Transverse colon (tissue), 4 donors: ENCODE data around the gene ZDHHC14. TPM values are rescaled to one million over a fixed set of nuclear protein-coding genes. Genes with fewer than 3 reads are reported as not detected.
A peak's percentile ranks its signal among the peaks of the same experiment; 100 is the strongest.
"Not testable (repeated sequence)": the region's sequence is repeated elsewhere in the genome, so short reads cannot be mapped to it uniquely, and the experiment has no call there.

ENCODE experiments used
- DNase-seq: peaks from one replicate; pipeline ENCODE4 v3.0.0-alpha.2; 2019
- H3K27ac ChIP-seq, 4 donors: fragments of 200-600 bp; sonication (generic); 2 replicates each; pipeline ENCODE4 v1.5.1; 2016 to 2018; ENCODE audit warnings: inconsistent platforms in 4 of 4
- H3K27me3 ChIP-seq: fragments of 200-600 bp; sonication (generic); 2 replicates; pipeline ENCODE4 v1.5.1; 2017; ENCODE audit warnings: inconsistent platforms
- H3K36me3 ChIP-seq, 4 donors: fragments of 200-600 bp; sonication (generic); 2 replicates each; pipeline ENCODE4 v1.5.1; 2017 to 2019; ENCODE audit warnings: inconsistent platforms in 4 of 4
- H3K4me1 ChIP-seq, 4 donors: fragments of 200-600 bp; sonication (generic); 2 replicates each; pipeline ENCODE4 v1.5.1; 2017 to 2020; ENCODE audit warnings: inconsistent platforms in 4 of 4
- H3K4me3 ChIP-seq, 4 donors: fragments of 200-600 bp; sonication (generic); 1 replicate in 1 of 4; 2 replicates in 3 of 4; pipeline versions ENCODE4 v1.5.1 to v1.6.1; 2017 to 2019; ENCODE audit warnings: inconsistent platforms in 4 of 4
- H3K9me3 ChIP-seq, 2 donors: fragments of 200-600 bp; sonication (generic); 2 replicates each; pipeline ENCODE4 v1.5.1; 2017 to 2019; ENCODE audit warnings: inconsistent platforms in 2 of 2
- CTCF ChIP-seq, 5 experiments: fragments of 200-600 bp in 3 of 5; fragments of 450-650 bp in 2 of 5; sonication (generic) in 3 of 5; IDR thresholded peaks; 1 replicate in 2 of 5; 2 replicates in 3 of 5; pipeline ENCODE4 v1.5.1; 2016 to 2017; ENCODE audit warnings: antibody characterized with exemption in 5 of 5, inconsistent platforms in 3 of 5, mild to moderate bottlenecking in 2 of 5, moderate library complexity in 1 of 5
- EP300 ChIP-seq: sonication (generic); formaldehyde crosslinking; IDR thresholded peaks from one replicate; pipeline ENCODE4 v1.6.1; 2017; ENCODE audit warnings: antibody characterized with exemption, low read depth
- POLR2A ChIP-seq: fragments of 450-650 bp; IDR thresholded peaks from one replicate; pipeline ENCODE4 v1.6.1; 2016; ENCODE audit warnings: antibody characterized with exemption, mild to moderate bottlenecking, moderate library complexity
- POLR2AphosphoS5 ChIP-seq, 3 donors: sonication (generic); formaldehyde crosslinking; IDR thresholded peaks; one replicate each; pipeline ENCODE4 v1.6.1; 2016; ENCODE audit warnings: antibody characterized with exemption in 3 of 3
- WGBS, 2 donors: methylation state at CpG; one replicate each; pipeline ENCODE4 v1.1.5; 2018; ENCODE audit warnings: low coverage in 1 of 2; 5-methylcytosine and 5-hydroxymethylcytosine counted together
- in situ Hi-C, 4 donors: fragments of 200-750 bp; cut with MboI; loops; one replicate each; pipeline versions ENCODE4 v1.15.0 to v1.15.1; 2017; ENCODE audit warnings: low sequenced_read_pairs in 3 of 4, low pct_ligation_motif_present in 1 of 4, low pct_unique_long_range_greater_than_20kb in 1 of 4
- intact Hi-C: fragments of 100-400 bp; cut with DNase I; formaldehyde crosslinking; loops from one replicate; pipeline ENCODE4 v1.15.1; 2023; ENCODE audit warnings: low total_unique reads
- total RNA-seq, 4 donors: library from RNA; depleted of rRNA; stranded (reverse); fragments of >200 nt; gene quantifications; one replicate each; pipeline ENCODE4 v1.1.0, GENCODE V29; 2016

Gene ZDHHC14
- total RNA-seq, 4 donors from 2014 or later = 10.2 to 16.5 (median 12.5) TPM

- WGBS, 2 donors = 97 to 100% methylated on average over 4 of the region's 4 CpGs
- Histone ChIP-seq H3K4me3 (no peak overlapping the region), H3K9me3 (peaks cover 13 to 19% of the 10 kb centered on the region in 2 donors), H3K27me3 (no peaks in the 10 kb centered on the region), H3K36me3 (no peaks in the 10 kb centered on the region), H3K4me1 (peaks cover 0 to 14% (median 4%) of the 10 kb centered on the region in 4 donors), H3K27ac (no peak overlapping the region)
- TF ChIP-seq POLR2AphosphoS5 (IDR thresholded peaks at IDR 0.05) = no peak
- no peak for TF ChIP-seq EP300
- TF ChIP-seq CTCF (IDR thresholded peaks at IDR 0.05) = no peak
- TF ChIP-seq POLR2A = no peak
- no peak for DNase-seq
- intact Hi-C loops (no loop called here), in situ Hi-C loops (loop anchor here in 1 of 4 donors (25.0 kb wide), 1 partner anchor 197 kb away; no protein-coding TSS in a partner anchor)
These were observed 9.5 kb downstream of the ZDHHC14 start for GRCh38 chr6:157390273-157391060.

DNA sequence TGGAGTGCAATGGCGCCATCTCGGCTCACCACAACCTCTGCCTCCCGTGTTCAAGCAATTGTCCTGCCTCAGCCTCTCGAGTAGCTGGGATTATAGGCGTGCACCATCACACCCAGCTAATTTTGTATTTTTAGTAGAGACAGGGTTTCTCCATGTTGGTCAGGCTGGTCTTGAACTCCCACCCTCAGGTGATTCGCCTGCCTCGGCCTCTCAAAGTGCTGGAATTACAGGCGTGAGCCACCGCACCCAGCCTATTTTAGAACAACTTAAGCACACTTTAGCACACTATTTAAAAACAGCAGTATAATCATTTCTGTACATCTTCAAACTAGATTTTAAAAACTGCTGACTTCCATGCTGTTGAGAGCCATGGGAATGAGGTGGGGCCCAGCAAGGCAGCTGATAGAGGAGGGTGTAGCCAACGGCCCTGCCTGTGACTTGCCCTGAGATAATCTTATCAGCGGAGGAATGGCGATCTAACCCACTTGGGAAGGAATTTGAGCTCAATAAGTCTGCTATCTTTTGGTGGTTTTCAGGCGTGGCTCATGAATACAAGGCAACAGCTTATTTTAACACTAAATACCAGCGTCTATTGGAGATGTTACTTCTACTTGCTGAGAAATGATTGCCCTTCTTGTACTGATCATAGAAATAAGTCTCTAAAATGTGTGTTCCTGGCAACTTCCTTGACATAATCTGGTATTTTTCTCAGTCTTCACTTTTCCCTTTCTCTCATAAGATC is 12.1 kb downstream of the ZDHHC14 start:
- peak; percentile 62 for DNase-seq
- Histone ChIP-seq H3K27ac (peak overlapping the region; percentile 13 to 56 (median 50)), H3K36me3 (no peaks in the 10 kb centered on the region)

DNA sequence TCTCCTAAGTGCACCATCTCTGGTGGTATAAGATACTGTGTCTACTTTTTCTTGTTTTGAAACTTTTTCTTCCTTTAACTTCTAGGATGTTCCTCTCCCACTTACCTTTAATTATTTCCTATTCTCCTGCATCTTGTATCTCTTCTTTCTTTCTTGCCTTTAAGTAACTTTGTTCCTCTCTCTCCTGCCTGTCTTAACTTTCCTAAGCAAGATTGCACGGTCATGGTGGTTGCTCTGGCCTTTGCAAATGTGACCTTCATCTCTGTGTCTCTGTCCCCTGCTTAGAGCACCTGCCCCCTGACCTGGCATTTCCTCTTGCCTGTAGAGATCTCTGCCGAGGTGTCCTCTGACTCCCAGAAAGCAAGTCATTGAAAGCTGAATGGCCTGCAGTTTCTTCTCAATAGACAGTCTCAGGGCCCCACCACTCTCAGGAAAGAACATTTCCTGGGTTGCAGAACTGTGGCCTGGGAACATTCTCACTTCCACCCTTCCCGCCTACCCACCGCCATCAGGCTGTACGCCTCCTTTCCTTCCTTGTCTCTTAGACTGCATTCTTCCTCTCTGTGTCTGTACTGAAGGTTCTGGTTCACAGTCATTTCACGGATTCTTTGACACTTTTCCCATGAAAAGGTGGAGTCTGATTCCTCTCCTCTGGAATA is 12.8 kb downstream of the ZDHHC14 start:
- 70 to 83% methylated on average over 2 to 6 of the region's 6 CpGs for WGBS, 2 donors
- Histone ChIP-seq H3K27me3 (no peaks in the 10 kb centered on the region), H3K9me3 (peaks cover 13 to 19% of the 10 kb centered on the region in 2 donors), H3K27ac (peak overlapping the region in 3 of 4 donors; percentile 45 to 56 (median 55)), H3K4me1 (peaks cover 0 to 14% (median 4%) of the 10 kb centered on the region in 4 donors), H3K36me3 (no peaks in the 10 kb centered on the region), H3K4me3 (no peak overlapping the region)
- no peak for DNase-seq
- intact Hi-C loops (no loop called here), in situ Hi-C loops (loop anchor here in 1 of 4 donors (25.0 kb wide), 1 partner anchor 194 kb away; no protein-coding TSS in a partner anchor)
- TF ChIP-seq POLR2AphosphoS5 (IDR thresholded peaks at IDR 0.05) (no peak), EP300 (no peak), POLR2A (no peak), CTCF (IDR thresholded peaks at IDR 0.05) (no peak)

More for the DNA sequence above, 12.1 kb downstream of the ZDHHC14 start:
- Histone ChIP-seq H3K9me3 (peaks cover 13 to 19% of the 10 kb centered on the region in 2 donors), H3K4me1 (peaks cover 0 to 14% (median 4%) of the 10 kb centered on the region in 4 donors), H3K27me3 (no peaks in the 10 kb centered on the region), H3K4me3 (no peak overlapping the region)
- intact Hi-C loops (no loop called here), in situ Hi-C loops (loop anchor here in 1 of 4 donors (25.0 kb wide), 1 partner anchor 194 kb away; no protein-coding TSS in a partner anchor)
- WGBS, 2 donors = 78% methylated on average over 13 to 14 of the region's 14 CpGs
- TF ChIP-seq POLR2AphosphoS5 (IDR thresholded peaks at IDR 0.05) = no peak
- no peak for TF ChIP-seq POLR2A
- no peak for TF ChIP-seq CTCF (IDR thresholded peaks at IDR 0.05)
- no peak for TF ChIP-seq EP300

DNA sequence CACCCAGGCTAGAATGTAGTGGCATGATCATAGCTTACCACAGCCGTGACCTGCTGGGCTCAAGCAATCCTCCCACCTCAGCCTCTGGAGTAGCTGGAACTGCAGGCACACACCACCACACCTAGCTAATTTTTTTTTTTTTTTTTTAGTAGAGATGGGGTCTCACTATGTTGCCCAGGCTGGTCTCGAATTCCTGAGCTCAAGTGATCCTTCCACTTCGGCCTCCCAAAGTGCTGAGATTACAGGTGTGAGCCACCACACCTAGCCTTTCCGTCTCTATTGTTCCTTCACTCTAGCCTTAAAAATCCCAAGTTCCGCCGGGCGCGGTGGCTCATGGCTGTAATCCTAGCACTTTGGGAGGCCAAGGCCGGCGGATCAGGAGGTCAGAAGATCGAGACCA is 14.2 kb downstream of the ZDHHC14 start:
- H3K27me3 ChIP-seq, DNase-seq, H3K36me3 ChIP-seq, intact Hi-C loops, H3K4me3 ChIP-seq, H3K27ac ChIP-seq: not testable (repeated sequence)
- H3K4me1 ChIP-seq = peaks cover 0 to 14% (median 4%) of the 10 kb centered on the region in 4 donors
- peaks cover 9 to 13% of the 10 kb centered on the region in 2 donors for H3K9me3 ChIP-seq
- 96 to 100% methylated on average over 1 to 11 of the region's 11 CpGs for WGBS, 2 donors
- in situ Hi-C loops = loop anchor here in 1 of 4 donors (25.0 kb wide), 1 partner anchor 192 kb away; no protein-coding TSS in a partner anchor
